Raji (cell line): Measurements from ENCODE around the gene MYLK2.

Experiments used
- POLR2A ChIP-seq: IDR thresholded peaks from 2 replicates; pipeline ENCODE4 v1.6.1; 2011; ENCODE audit warnings: low read depth, low read length, control low read depth; ENCODE audit not compliant: insufficient read depth

Gene MYLK2

DNA sequence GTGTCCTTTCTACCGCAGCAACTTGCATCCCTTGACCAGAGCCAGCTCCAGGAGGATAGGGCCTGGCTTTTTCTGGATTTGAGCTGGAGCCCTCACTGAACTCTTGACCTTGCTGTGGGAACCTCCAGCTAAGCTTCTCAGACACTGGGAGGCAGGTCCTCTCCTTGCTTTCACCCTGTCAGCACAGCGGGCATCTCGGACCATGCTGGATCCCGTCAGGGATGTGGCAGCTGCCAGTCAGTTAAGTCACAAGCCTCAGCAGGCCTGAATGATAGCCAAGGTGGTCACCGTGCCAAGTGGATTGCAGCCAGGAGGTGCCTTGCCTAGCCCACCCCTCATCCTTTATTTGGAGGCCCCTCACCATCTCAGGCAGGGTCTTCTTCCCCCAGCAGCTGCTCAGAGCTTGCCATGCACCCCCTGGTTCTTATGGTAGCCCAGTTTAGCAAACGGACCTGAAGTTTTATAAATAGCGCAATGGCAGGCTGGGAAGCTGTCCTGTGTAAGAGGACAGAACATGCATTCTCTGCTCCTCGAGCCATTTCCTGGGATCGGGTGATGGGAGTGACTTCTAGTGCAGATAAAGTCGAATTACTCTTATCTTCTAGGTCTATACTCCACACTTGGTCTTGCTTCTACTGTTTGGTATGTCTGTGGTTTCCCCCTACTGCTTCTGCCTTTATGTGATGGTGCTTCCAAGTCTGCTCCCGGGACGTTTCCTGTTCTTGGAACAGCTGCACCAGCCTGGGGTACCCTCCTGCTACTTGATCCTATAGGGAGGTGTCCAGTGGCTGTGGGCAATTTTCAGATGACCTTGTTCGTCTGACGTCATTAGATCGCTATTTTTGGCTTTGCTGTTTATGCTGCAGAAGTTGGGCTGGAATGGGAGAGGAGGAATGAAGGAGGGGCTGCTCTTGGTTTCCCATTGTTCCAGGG lies 7.1 kb upstream of the MYLK2 start:
- TF ChIP-seq POLR2A, result no peak

GRCh38 chr20:31813611-31814010 lies 5.5 kb upstream of the MYLK2 start:
- no peak for TF ChIP-seq POLR2A

DNA sequence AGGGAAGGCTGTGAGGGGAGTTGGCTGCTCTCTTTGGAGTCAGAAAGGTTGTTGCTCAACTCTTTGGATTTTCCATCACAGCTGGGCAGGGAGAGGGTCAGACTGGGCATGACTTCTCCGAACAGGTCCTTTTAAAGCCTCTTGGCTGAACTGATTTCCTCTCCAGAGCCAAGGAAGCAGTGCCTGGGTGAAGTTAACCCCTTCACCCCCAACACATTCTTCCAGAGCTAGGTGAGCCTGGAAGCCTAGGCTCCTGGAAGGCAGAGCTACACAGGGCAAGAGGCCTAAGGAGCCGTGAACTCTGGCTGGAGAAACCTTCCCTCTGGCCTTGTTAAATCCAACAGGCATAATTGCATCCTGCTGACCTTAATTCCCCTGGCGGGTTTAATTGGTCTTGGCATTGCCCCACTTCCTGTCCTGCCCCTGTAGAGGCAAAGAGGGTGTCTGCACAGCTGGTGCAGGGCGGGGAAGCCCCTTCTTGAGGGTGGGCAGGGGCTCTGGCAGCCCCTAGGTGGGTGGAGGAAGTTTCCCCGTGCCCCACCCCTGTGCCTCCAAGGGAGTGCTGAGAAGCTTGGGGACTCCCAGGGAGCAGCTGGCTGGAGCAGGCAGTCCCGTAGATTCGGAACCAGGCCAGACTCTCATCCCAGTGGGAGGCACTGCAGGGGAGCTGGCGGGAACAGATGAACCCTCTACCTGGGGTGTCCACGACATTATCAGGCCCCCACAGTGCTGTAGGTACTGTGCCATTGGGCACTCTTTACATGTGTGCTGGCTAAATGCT lies 3.6 kb upstream of the MYLK2 start:
- TF ChIP-seq POLR2A, result no peak

- TF ChIP-seq POLR2A, result no peak
Observed at GRCh38 chr20:31816221-31816620, 2.9 kb upstream of the MYLK2 start.

DNA sequence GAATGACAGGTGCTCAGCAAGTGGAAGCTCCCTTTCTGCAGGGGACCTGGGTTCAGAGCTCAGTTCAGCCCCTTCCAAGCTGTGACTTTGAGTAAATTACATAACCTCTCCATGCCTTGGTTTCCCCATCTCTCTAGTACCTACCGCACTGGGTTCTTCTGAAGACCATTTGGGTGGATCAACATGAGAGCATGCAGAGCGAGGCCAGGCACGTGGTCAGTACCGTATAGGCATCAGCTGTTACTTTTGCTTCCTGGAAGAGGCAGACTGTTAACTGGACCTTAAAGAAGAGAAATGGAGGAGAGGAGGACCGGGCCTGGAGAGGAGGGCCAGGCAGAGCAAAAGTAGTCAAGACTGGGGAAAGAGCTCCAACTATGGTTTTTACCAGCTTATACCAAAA lies 1.7 kb upstream of the MYLK2 start:
- no peak for TF ChIP-seq POLR2A

DNA sequence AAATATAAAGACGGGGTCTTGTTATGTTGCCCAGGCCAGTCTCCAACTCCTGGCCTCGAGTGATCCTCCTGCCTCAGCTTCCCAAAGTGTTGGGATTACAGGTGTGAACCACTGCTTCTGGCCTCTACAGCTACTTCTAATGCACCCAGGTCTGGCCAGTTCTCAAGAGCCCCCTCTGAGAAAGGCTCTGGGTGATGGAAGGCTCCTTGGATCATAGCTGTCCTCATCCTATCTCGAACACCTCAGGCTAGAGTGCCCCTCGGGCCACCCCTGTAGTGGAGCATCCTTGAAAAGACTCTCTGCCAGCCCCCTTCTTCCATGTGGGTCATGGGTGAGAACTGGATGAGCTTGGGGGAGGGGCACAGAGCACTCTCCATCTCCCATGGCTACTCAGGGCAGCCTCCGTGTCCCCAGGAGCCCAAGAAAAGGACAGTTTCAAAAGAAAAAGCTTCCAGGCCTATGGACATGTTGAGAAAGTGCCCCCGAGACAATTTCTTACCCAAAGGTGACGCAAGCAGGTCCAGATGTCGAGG lies 714 bp upstream of the MYLK2 start:
- no peak for TF ChIP-seq POLR2A

- TF ChIP-seq POLR2A, result no peak
Observed at GRCh38 chr20:31820228-31820627, 1.1 kb downstream of the MYLK2 start.

GRCh38 chr20:31821427-31821826 lies 2.3 kb downstream of the MYLK2 start:
- TF ChIP-seq POLR2A, result no peak

GRCh38 chr20:31822421-31823330 lies 3.5 kb downstream of the MYLK2 start:
- TF ChIP-seq POLR2A, result no peak

GRCh38 chr20:31823360-31824124 lies 4.4 kb downstream of the MYLK2 start:
- TF ChIP-seq POLR2A, result no peak

GRCh38 chr20:31824125-31824485 lies 4.9 kb downstream of the MYLK2 start:
- no peak for TF ChIP-seq POLR2A

- no peak for TF ChIP-seq POLR2A
Observed at GRCh38 chr20:31824554-31825313, 5.6 kb downstream of the MYLK2 start.

DNA sequence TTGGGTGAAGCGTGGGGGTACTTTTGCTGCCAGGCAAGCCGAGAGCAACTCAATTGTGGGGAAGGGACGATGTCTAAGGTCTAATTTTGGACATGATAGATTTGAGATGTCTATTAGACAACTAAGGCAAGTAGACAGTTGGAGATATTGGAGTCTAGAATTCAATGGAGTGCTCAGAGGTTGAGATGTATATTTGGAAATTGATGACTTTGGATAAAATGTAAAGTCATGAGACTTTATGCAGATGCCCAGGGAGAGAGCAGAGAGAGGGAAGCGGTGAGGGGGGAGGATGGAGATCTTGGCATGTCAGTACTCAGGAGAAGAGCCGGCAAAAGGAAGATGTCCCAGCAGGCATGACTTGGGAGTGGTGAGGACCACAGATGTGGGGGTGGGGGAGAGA lies 6.9 kb downstream of the MYLK2 start:
- TF ChIP-seq POLR2A, result no peak
